Activated naive CD4-positive, alpha-beta T cell treated with anti-CD3 and anti-CD28 coated beads, Interleukin-2, amount 50 U/mL, for 72 hours (primary cell): ENCODE data around the gene ILF2. TPM values are rescaled to one million over a fixed set of nuclear protein-coding genes. Genes with fewer than 3 reads are reported as not detected.
"Not testable (repeated sequence)": the region's sequence is repeated elsewhere in the genome, so short reads cannot be mapped to it uniquely, and the experiment has no call there.

Experiments used
- ATAC-seq, 2 donors: fragments of 150-1000 bp; cut with Tn5 transposase; 2 replicates each; pipeline ENCODE4 v1.10.0; 2021; ENCODE audit warnings: mild to moderate bottlenecking in 2 of 2, moderate library complexity in 2 of 2
- DNase-seq, 2 donors: peaks; one replicate each; pipeline ENCODE4 v3.0.0; 2021 to 2022; ENCODE audit warnings: low spot score in 2 of 2
- H3K27ac Mint-ChIP-seq, 2 donors: one replicate each; pipeline ENCODE4 v1.8.0; 2022; ENCODE audit warnings: mild to moderate bottlenecking in 2 of 2, mixed read lengths in 2 of 2
- H3K36me3 Mint-ChIP-seq, 2 donors: one replicate each; pipeline ENCODE4 v1.8.0; 2022; ENCODE audit warnings: mixed read lengths in 2 of 2
- H3K9me3 Mint-ChIP-seq, 2 donors: one replicate each; pipeline ENCODE4 v1.8.0; 2022; ENCODE audit warnings: mixed read lengths in 2 of 2
- total RNA-seq, 2 donors: library from RNA; stranded (reverse); gene quantifications; one replicate each; pipeline ENCODE4 v1.2.3, GENCODE V29; 2022

ILF2 gene
- 100 to 1,000 TPM; 247 to 316 TPM for total RNA-seq

DNA sequence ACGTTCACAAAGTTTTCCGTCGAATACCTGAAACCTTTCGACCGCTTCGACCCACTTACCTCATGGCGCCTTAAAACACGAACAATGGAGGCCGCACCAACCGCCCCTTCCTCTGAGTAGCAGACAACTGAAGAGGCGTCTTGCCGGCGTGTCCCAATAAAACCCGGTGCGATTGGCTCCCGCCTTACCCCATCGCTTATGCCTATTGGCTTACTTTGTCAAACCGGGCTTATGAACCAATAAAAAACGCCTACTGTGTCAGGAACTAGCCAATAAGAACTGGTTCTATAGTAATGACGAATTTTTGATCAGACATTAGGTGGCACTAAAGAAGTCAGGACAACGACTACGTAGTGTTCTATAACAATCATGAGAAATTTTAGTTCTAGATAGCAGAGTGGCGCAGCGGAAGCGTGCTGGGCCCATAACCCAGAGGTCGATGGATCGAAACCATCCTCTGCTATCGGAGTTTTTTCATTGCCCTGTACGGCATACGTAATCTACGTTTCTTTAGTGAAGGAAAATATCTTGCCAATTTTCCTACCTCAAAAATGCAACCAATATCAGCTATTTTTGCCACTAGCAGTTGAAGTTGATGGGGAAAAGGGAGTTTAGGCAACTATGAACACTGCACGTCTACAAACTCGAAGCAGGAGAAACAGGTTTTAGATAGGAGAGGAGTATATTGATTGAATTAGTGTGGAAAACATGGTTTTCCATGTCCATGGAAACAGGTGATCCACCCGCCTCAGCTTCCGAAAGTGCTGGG, at the start of gene ILF2:
TSS of gene ILF2 (minus strand) at position 135 of the 769 bp plus-strand sequence. CDS start at position 64, 71 bp downstream.
- Mint-ChIP-seq H3K9me3 (no peaks in the 10 kb centered on the region), H3K27ac (no peak within 1 kb of the TSS), H3K36me3 (peaks cover 5 to 25% of the 10 kb centered on the region in 2 donors)
- peak; percentile 93 for ATAC-seq
- DNase-seq: peak; percentile 92 to 98

DNA sequence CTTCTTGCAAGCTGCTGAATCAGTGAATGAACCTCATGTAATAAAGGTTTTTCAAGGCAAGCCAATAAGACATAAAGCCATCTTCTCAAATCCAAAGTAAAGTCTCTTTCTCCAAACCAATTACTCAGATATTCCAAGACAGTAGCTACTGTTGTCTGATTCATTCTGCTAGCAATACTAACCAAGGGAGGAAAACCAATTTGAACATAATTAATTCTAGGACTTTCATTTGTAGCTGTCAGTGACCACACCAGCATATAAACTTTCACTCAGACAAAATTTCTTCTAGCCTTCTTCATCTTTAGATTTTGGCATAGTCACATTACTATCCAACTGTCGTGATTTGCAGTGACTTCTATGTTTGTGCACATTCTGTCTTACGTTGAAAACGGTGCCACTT, 46.5 kb upstream of the ILF2 start:
- Mint-ChIP-seq H3K27ac (no peak overlapping the region), H3K9me3 (no peaks in the 10 kb centered on the region), H3K36me3 (no peaks in the 10 kb centered on the region)
- ATAC-seq (peak; percentile 84 to 92), DNase-seq (no peak)

GRCh38 chr1:153716211-153716610, 45.4 kb upstream of the ILF2 start:
- H3K36me3 Mint-ChIP-seq, DNase-seq, H3K27ac Mint-ChIP-seq, H3K9me3 Mint-ChIP-seq: not testable (repeated sequence)
- ATAC-seq: peak in 1 of 2 donors; percentile 34

DNA sequence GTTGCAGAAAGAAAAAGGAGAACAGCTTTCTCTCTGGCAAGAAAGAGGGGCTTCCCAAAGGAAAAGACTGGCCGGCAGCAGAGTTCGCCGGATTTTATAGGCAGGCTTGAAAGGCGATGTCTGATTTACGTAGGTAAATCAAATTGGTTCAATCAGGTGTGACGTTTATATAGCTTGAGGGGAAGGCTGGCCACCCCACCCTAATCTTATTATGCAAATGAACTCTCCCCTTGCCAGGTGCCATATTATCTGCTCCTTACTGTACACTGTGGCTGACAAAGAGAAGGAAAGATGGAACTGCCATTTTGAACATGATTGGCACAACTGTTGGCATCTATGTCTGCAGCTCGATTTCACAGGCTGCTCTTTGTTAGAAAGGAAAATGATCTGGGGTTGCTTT, 40.2 kb upstream of the ILF2 start:
- Mint-ChIP-seq H3K9me3 (no peaks in the 10 kb centered on the region), H3K27ac (no peak overlapping the region), H3K36me3 (no peaks in the 10 kb centered on the region)
- DNase-seq: no peak
- ATAC-seq: no peak

DNA sequence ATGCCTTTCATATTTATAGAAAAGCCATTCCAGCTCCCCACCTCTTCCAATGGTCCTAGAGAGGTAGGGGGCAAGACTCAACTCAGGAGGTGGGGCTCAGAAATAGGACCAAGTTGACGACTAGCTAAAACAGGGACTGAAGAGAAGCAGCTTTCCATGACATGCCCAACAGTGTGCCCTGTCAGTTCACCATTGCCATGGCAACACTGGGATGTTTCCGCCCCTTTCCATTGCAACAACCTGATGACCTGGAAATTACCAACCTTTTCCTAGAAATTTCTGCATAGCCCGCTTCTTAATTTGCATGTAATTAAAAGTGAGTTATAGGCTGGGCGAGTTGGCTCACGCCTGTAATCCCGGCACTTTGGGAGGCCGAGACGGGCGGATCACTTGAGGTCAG, 34.7 kb upstream of the ILF2 start:
- Mint-ChIP-seq H3K9me3 (no peaks in the 10 kb centered on the region), H3K27ac (no peak overlapping the region), H3K36me3 (no peaks in the 10 kb centered on the region)
- no peak for ATAC-seq
- DNase-seq: no peak

DNA sequence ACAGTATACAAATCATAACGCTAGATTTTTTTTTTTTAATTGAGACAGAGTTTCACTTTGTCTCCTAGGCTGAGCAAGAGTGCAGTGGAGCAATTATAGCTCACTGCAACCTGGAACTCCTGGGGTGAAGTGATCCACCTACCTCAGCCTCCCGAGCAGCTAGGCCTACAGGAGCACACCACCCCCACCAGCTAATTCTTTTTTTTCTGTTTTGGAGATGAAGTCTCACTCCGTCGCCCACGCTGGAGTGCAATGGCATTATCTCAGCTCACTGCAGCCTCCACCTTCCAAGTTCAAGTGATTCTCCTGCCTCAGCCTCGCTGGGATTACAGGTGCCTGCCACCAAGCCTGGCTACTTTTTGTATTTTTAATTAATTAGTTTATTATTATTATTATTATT, 29.0 kb upstream of the ILF2 start:
- Mint-ChIP-seq H3K36me3 (no peaks in the 10 kb centered on the region), H3K9me3 (no peaks in the 10 kb centered on the region), H3K27ac (no peak overlapping the region)
- ATAC-seq (no peak), DNase-seq (no peak)

GRCh38 chr1:153698923-153699714, 28.3 kb upstream of the ILF2 start:
- Mint-ChIP-seq H3K9me3 (no peaks in the 10 kb centered on the region), H3K27ac (no peak overlapping the region), H3K36me3 (no peaks in the 10 kb centered on the region)
- ATAC-seq (no peak), DNase-seq (no peak)

- Mint-ChIP-seq H3K36me3 (no peaks in the 10 kb centered on the region), H3K9me3 (no peaks in the 10 kb centered on the region), H3K27ac (peak overlapping the region in 1 of 2 donors; percentile 66)
- ATAC-seq (peak in 1 of 2 donors; percentile 20), DNase-seq (no peak)
These were observed 27.5 kb upstream of the ILF2 start for GRCh38 chr1:153698020-153698922.

DNA sequence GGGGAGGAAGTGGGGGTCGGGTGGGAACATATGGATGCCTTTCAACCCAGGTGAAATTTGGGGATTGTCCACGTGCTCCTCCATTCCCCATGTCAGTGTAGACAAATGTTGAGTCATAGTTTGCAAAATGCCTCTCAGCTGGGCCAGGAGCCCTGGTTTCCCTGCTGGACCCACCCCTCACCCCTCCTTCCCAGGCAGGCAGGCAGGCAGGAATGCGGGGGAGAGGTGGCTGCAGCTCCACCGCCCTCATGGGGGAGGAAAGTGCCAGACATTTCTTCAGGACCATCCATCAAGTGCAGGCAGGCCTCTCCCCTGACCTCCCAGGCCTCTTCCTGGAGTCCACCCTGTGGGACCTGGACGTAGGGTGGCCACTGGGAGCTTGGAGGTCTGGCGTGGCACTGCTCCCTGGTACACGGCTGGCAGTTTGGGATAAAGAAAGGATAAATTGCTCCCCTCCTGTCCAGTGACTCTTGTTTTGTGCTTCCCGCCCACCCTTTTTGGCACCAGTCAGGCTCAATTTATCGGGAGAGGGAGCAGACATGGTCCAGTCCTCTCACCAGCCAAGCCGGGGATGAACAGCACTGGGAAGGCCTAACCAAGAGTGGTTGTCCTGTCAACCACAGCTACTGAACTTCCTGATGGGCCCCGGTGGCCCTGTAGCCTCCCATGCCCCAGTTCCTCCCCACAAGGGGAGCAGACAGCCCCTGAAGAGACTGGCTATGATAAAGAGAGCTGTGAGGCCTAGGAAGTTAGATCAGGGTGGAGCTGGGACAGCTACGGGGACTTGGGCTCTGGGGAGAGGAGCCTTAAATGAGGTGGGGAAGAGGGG, 26.6 kb upstream of the ILF2 start:
- no peak for ATAC-seq

GRCh38 chr1:153696741-153697140, 25.9 kb upstream of the ILF2 start:
- Mint-ChIP-seq H3K27ac (no peak overlapping the region), H3K36me3 (no peaks in the 10 kb centered on the region), H3K9me3 (no peaks in the 10 kb centered on the region)
- ATAC-seq (no peak), DNase-seq (no peak)

More for the DNA sequence above, 26.6 kb upstream of the ILF2 start:
- Mint-ChIP-seq H3K9me3 (no peaks in the 10 kb centered on the region), H3K36me3 (no peaks in the 10 kb centered on the region), H3K27ac (peak overlapping the region in 1 of 2 donors; percentile 66)
- DNase-seq: no peak

DNA sequence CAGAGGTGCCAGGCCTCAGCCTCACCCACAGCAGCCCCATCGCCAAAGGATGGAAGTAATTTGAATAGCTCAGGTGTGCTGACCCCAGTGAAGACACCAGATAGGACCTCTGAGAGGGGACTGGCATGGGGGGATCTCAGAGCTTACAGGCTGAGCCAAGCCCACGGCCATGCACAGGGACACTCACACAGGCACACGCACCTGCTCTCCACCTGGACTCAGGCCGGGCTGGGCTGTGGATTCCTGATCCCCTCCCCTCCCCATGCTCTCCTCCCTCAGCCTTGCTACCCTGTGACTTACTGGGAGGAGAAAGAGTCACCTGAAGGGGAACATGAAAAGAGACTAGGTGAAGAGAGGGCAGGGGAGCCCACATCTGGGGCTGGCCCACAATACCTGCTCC, 22.7 kb upstream of the ILF2 start:
- DNase-seq: no peak
- H3K9me3 Mint-ChIP-seq: no peaks in the 10 kb centered on the region
- no peaks in the 10 kb centered on the region for H3K36me3 Mint-ChIP-seq
- H3K27ac Mint-ChIP-seq: no peak overlapping the region
- ATAC-seq: no peak

GRCh38 chr1:153688736-153689328, 18.0 kb upstream of the ILF2 start:
- H3K27ac Mint-ChIP-seq: no peak overlapping the region
- H3K9me3 Mint-ChIP-seq: no peaks in the 10 kb centered on the region
- no peak for DNase-seq
- H3K36me3 Mint-ChIP-seq: no peaks in the 10 kb centered on the region
- ATAC-seq: no peak

- DNase-seq (no peak), ATAC-seq (no peak)
- Mint-ChIP-seq H3K36me3 (no peaks in the 10 kb centered on the region), H3K9me3 (no peaks in the 10 kb centered on the region), H3K27ac (peak overlapping the region in 1 of 2 donors; percentile 5)
These were observed 17.5 kb upstream of the ILF2 start for GRCh38 chr1:153688276-153688675.

- Mint-ChIP-seq H3K27ac (peak overlapping the region in 1 of 2 donors; percentile 5), H3K36me3 (no peaks in the 10 kb centered on the region)
These were observed 16.7 kb upstream of the ILF2 start for GRCh38 chr1:153687346-153688125.

More at GRCh38 chr1:153687346-153688125, 16.7 kb upstream of the ILF2 start:
- DNase-seq (no peak), ATAC-seq (no peak)
- H3K9me3 Mint-ChIP-seq: no peaks in the 10 kb centered on the region
